Right ventricle myocardium superior (tissue), 1 donor: ENCODE measurements around the gene FTO. TPM values are rescaled to one million over a fixed set of nuclear protein-coding genes. Genes with fewer than 3 reads are reported as not detected.
A peak's percentile ranks its signal among the peaks of the same experiment; 100 is the strongest.
"Not testable (repeated sequence)": the region's sequence is repeated elsewhere in the genome, so short reads cannot be mapped to it uniquely, and the experiment has no call there.

Experiments used
- ATAC-seq: fragments of 200-7000 bp; cut with Tn5 transposase; one replicate; pipeline ENCODE4 v1.9.1; 2020; ENCODE audit warnings: mild to moderate bottlenecking; ENCODE audit not compliant: poor library complexity
- DNase-seq: peaks from one replicate; pipeline ENCODE4 v3.0.0-alpha.2; 2020
- intact Hi-C: fragments of 100-400 bp; cut with DNase I; formaldehyde crosslinking; loops from one replicate; pipeline ENCODE4 v1.11.2; 2022
- total RNA-seq: library from RNA; stranded (reverse); fragmentation: NEBNext Ultra II Directional; extraction: Animal tissue kit (Norgen Biotek cat#: 25700); gene quantifications from one replicate; pipeline ENCODE4 v1.2.1, GENCODE V29; 2021
- donor health status: DM: no; HTN: yes; CAD: no; lungs with severe emphysema.

Gene FTO
- total RNA-seq, 1 donor from 2014 or later = 75.3 TPM

DNA sequence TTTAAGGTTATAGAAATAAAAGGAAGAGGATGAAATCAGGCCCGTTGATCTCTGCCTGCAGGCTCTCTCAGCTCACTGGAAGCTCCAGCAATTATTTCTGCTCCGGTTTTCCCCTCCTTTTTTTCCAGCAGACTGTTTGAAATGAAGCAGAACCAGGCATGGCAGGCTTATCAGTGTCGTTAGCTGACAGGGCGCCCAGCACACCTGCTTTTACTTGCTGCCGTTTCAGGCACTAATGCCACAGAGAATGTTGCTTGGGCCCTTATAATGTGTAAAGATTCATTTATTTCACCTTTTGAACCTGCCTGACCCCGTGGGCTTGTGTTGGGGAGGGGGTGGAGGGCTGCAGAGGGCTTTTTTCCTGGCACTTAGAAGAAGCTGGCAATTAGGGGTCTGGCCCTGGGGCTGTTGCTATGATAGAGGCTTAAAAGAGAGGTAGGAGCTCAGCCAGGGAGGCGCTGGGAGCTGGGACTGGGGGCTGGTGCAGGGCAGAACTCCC is 474.6 kb downstream of the FTO start:
- intact Hi-C loops = no loop called here
- DNase-seq (no peak), ATAC-seq (peak; percentile 65)

DNA sequence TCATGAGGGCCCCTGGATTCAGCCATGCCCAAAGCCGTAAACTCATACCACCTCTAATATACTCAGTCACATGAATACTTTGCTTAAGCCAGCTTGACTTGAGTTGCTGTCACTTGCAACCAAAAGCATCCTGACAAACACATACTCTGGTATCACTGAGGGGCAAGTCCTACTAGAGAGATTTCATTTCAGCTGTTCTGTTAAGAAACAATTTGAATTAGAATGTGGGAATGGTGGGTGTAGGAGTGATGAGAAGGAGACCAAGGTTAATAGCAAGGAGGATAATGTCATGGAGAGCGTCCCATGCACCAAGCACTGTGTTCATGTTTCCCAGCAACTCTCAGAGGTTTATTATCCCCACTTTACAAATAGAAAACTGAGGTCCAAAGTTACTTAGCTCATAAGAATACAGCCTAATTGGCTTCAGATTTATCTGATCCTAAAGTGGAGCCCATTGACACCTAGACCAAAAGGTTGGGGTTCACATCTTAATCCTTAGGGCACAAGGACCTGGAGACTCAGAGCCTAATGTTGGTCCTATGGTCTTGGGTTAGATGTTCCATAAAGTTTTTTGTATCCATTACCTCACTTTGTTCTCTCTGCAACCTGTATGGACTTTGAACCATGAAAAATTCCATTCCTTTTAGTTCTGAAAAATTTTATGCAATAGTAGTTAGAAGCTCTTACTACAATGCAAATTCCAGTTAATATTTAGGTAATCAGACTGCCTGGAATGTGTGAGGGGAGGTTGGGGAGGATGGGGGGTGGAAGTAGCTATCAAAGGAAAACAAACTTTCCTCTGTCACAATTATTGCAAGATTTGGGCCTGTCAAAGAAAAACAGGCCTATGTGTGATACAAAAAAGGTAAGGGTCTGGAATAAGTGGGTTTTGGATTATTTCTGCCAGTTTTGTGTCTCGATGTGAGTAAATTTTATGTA is 476.7 kb downstream of the FTO start:
- intact Hi-C loops = no loop called here
- no peak for ATAC-seq
- no peak for DNase-seq

DNA sequence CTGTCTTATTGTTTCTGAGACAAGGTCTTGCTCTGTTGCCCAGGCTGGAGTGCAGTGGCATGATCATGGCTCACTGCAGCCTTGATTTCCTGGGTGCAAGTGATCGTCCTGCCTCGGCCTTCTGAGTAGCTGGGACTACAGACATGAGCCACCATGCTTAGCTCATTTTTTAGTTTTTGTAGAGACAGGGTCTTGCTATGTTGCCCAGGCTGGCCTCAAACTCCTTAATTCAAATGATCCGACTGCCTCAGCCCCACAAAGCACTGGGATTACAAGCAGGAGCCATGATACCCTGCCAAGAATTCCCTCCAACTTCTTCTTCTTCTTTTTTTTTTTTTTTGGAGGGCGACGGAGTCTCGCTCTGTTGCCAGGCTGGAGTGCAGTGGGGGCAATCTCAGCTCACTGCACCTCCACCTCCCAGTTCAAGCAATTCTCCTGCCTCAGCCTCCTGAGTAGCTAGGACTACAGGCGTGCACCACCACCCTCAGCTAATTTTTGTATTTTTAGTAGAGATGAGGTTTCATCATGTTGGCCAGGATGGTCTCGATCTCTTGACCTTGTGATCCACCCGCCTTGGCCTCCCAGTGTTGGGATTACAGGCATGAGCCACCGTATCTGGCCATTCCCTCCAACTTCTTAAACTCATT is 477.9 kb downstream of the FTO start:
- DNase-seq = not testable (repeated sequence)

DNA sequence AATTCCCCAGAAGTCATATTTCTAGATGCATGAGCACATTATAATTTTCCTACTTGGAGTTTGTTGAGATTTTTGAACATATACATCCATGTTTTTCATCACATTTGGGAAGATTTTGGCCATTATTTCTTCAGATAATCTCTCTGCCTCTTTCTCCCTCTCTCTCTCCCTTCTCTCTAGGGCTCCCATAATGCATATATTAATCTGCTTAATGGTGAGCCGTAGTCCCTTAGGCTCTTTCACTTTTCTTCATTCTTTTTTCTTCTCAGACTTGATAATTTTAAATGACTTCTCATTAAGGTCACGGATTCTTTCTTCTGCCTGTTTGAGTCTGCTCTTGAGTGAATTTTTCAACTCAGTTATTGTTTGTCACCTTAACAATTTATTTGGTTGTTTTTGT is 481.1 kb downstream of the FTO start:
- no peak for DNase-seq
- intact Hi-C loops = no loop called here
- ATAC-seq = no peak

More for the DNA sequence above, 477.9 kb downstream of the FTO start:
- intact Hi-C loops, ATAC-seq: not testable (repeated sequence)

DNA sequence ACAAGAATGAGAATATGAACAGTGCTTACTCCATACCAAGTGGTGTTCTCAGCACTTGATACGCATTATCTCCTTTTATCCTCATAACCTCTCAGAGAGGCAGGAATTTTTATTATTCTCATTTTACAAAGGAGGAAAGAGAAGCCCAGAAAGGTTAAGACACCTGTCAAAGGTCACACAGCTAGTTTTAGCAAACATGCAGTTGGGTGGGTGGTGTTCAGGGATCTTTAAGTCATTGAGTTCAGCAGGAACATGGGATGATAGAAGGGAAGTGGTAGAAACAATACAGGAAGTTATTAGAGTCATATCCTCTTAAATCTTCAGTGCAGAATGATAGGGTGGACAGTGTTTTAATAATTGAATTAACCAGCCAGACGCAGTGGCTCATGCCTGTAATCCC is 487.2 kb downstream of the FTO start:
- DNase-seq = no peak
- intact Hi-C loops = loop anchor here (5.0 to 10.0 kb wide), 2 partner anchors 96 to 744 kb away; partner anchors contain the start of genes IRX3 and IRX5
- ATAC-seq = no peak

DNA sequence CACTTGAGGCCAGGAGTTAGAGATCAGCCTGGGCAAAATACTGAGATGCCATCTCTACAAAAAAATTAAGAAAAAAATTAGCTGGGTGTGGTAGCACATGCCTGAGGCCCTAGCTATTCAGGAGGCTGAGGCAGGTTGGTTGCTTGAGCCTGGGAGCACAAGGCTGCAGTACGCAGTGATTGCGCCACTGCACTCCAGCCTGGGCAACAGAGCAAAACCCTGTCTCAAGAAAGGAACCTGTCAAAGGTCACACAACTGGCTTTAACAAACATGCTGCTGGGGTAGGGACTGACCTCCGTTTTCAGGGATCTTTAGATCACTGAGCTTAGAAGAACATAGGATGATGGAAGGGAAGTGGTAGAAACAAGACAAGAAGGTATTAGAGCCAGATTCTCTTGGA is 487.6 kb downstream of the FTO start:
- intact Hi-C loops = loop anchor here (5.0 to 10.0 kb wide), 2 partner anchors 96 to 743 kb away; partner anchors contain the start of genes IRX3 and IRX5
- DNase-seq (no peak), ATAC-seq (no peak)

DNA sequence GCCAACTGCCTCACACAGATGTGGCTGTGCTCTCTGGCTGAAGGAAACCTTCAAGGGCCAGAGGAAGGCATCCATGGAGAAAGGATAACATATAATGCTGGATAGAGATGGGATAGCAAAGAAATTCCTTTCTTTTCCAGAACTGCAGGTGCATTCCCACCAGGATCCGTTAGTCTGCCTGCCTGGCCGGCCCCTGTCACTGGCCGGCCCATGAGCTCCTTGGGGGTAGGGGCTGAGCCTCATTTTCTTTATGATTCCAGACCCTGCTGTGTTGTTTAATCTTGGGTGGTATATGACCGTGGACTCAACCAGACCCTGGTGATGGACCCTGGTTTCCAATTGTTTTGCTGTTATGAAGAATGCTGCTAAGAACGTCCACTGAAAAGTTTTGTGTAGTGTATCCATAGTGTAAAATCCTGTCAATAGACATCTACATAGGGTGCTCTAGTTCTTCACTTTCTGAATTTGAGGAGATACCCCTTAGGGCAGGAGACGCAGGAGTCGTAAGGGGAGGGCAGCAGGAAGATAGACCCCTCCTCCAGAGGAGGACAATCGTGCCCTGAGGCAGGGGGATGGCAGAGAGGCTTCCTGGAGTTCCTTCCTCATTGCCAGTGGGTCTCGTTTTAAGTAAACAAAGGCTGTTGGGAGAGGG is 489.2 kb downstream of the FTO start:
- no peak for ATAC-seq
- intact Hi-C loops = loop anchor here (5.0 to 10.0 kb wide), 2 partner anchors 94 to 742 kb away; partner anchors contain the start of genes IRX3 and IRX5
- no peak for DNase-seq

DNA sequence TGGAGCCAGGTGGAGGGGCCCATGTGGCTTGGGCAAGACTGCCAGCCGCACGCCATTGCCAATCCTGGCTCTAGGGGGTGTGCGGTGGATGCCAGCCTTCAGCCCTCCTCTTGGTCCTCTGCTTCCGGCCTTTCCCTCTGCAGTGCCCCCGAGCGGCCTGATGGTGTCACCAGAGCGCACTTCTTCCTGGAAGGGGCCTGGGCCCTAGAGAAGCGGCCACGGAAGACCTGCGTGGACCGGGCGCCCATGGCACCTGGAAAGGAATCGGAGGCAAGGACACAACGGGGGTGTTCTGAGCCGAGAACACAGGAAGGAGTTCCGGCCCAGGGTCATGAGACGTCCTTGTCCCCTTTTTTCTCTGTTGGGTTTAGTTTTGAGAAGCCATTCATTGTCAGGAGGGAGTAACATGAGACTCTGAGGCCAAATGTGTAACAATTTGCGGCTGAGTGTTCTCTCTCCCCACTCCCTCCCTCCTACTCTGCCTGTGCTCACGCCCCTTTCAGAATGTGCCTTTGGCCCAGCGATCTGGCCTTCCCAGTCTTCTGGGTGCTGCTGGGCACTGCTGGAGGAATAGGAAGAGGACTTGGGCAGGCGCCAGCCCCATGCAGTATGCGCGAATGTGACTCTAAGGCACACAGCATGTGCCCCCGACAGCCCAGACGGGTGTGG is 489.8 kb downstream of the FTO start:
- ATAC-seq (peak; percentile 91), DNase-seq (peak; percentile 90)
- intact Hi-C loops = loop anchor here (5.0 to 10.0 kb wide), 2 partner anchors 94 to 741 kb away; partner anchors contain the start of genes IRX3 and IRX5

DNA sequence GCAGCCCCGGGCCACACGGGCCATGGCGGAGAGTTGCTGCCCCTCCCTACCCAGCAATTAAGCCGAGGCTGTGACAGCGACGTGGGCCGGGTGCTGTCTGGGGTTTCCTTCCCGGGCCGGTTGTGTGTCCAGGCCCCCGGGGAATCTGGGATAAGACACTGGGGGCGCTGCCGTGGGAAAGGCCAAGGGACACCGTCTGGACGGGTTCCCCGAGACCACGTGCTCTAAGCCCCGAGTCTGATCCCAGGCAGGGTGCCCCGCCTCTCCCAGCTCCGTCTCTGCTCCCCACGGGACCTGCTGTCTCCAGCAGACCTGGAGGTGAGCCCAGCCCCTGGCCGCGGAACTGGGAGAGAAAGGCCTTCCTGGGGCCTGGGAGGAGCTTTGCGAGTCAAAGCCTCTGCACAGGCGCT is 490.4 kb downstream of the FTO start:
- intact Hi-C loops = loop anchor here (5.0 to 10.0 kb wide), 2 partner anchors 93 to 740 kb away; partner anchors contain the start of genes IRX3 and IRX5
- ATAC-seq (peak; percentile 88), DNase-seq (peak; percentile 95)

DNA sequence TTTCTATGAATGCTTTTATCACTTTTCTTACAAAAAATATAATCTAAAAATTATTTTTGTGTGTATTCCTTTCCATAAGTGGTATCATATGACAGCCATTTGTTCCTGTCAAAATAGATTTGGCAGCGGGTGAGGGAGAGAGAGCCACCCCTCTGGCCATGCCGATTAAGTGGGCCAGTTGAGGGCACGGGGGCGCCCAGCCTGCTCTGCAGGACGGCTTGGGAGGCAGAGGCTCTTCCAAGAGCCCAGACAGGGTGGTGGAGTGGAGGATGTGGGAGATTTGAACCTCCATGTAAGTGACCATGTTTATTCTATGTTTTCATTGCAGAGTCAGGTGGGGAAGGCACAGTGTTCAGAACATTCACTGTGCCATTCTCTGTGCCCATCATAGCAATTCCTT is 493.8 kb downstream of the FTO start:
- ATAC-seq (no peak), DNase-seq (no peak)
- intact Hi-C loops = loop anchor here (10.0 kb wide), 1 partner anchor 737 kb away; the partner anchor contains the start of gene IRX5

DNA sequence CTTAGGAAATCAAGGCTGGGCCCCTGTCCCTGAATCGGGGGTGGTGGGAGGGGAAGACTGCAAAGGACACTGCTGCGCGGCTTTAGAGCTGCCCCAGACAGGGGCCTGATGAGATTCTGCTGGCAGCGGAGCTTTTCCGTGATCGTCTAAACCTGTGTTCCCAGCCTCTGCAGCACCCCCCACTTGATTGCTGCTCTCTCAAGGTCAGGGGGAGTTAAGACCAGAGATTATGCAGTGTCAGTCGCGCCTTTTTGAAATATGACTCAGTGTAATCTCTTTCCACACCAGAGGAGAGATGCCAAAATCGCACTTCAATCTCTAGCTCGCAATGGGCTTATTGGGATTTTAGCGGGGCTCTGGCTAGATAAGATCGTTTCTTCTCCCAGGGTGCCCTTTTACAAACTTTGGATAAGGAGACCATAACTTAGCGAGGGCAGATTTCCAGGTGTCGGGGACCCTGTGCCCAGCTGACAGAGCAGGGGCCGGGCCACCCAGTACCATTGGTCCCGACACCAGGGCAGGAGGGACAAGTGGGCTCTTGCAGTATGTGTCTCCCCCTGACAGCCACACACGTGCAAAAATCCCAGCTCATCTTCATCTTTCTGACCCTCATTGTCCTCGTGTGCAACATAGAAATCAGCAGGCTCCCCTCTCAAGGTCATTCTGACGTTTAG is 495.7 kb downstream of the FTO start:
- ATAC-seq = no peak
- no peak for DNase-seq
- intact Hi-C loops = loop anchor here (10.0 kb wide), 1 partner anchor 735 kb away; the partner anchor contains the start of gene IRX5

DNA sequence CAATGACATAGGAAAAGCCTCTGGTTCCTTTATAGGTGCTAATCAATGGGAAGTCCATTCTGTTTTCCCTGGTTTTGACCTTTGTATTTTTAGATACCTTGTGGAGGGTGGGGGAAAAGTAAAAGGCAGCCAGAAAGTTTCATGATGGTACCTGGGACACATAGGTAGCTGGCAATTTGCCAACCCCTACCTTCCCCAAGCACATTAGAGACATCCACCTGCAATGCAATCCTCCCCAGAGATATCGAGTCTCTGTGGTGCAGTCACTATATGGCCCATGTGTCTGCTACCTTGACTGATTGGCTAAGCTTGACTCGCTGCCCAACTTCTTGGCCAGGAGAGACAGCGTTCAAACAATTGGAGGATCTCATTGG is 496.2 kb downstream of the FTO start:
- DNase-seq = no peak
- no peak for ATAC-seq
- intact Hi-C loops = no loop called here

DNA sequence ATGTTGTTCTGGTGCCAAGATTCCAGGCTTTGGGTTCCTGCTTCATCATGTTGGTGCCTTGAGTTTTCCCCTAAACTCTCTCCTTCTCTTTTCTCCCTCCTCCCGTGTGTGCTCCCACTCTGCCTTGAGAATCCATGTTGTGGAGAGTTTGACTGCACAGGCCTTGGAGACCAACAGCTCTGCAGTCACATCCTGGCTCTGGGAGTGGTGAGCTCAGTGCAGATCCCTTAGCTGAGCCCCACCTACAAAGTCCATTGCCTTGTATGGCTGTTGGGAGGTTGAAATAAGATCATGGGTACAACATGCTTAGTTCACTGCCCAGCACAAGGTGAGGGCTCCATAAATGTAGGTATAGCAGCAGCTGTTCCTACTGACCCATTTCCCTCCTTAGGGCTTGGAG is 496.8 kb downstream of the FTO start:
- DNase-seq = no peak
- no peak for ATAC-seq
- intact Hi-C loops = no loop called here

DNA sequence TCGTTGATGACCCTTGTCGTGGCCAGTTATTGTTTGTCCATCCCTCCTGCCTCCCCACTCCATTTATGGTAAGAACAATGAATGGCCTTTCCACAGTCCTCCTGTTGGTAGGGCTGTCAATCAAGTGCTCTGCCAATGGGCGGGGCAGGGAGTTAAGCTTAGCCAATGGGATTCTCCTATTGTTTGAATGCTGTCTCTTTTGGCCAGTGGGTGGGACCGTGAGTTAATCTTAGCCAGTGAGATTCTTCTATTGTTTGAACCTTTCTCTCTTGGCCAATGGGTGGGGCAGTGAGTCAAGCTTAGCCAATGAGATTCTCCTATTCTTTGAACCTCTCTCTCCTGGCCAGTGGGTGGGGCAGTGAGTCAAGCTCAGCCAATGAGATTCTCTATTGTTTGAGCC is 497.2 kb downstream of the FTO start:
- intact Hi-C loops = no loop called here
- DNase-seq (no peak), ATAC-seq (no peak)
